Inflammatory macrophage treated with lipopolysaccharide for 4 hours (primary cell): ENCODE data around the gene ZBTB7C.
A peak's percentile ranks its signal among the peaks of the same experiment; 100 is the strongest.
"Not testable (repeated sequence)": the region's sequence is repeated elsewhere in the genome, so short reads cannot be mapped to it uniquely, and the experiment has no call there.

Source experiments
- DNase-seq: peaks from one replicate; pipeline ENCODE4 v3.0.0-alpha.2; 2020

The ZBTB7C gene

DNA sequence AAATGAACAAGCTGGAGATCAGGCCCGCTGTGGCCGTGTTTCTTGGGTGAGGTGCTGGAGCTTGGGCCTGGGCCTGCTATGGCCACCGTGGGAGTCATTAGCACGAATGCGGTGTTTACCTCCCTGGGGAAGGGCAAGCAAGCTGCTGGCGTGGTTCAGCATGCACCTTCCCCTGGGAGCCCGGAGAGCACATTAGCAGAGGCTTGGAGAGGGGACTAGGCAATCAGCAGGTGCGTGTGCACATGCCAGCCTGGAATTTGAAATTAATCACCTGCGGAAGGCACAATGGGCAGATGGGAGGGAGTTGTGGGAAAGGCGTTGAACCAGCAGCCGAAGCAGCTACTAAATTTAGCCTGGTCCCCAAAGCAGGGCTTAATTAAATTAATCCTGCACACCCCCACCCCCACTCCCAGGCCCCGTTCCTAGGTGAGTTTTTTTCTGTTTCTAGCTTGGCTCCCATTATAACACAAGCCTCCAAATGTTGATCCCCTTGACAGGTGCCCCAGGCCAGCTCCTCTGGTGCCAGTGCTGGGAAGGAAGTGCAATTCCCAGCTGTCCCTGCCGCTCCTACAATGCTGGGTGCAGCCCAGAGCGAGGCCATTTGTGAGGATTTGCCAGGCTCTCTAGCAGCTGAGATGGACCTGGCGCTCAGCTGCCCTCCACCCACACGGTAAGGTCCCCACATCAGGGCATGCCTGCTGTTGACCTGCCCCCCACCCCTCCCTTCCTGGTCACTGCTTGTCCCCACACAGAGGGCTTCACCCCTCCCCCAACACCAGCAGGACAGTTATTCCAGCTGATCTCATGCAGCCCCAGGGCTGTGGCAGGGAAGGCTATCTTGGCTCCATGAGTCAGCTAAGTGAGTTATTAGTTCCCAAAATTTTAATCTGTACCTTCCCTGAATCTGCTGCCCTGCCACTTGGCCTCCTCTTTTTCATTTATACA lies 115.0 kb downstream of the ZBTB7C start:
- peak; percentile 23 for DNase-seq

DNA sequence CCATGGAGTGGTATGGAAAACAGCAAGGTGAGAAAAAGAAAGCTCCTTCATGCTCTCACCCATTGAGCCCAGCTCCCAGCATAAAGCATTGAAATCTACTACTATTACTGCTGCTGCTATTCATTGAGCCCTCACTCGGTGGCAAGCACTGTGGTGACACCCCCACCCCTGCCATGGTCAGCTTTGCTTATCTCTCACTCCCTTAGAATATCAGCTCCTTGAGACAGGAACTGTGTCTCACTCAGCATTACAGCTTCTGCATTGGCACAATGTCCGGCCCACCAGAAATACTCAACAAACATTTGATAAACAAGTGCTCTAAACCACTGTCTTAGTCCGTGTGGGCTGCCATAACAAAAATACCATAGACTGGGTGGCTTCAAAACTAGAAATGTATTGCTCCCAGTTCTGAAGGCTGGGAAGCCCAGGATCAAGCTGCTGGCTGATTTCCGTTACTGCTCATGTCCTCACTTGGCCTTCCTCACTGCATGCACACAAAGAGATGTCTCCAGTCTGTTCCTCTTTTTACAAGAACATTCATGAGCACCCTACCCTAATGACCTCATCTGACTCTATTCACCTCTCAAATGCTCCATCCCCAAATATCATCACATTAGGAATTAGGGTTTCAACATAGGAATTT lies 116.3 kb downstream of the ZBTB7C start:
- DNase-seq = peak; percentile 60

- peak; percentile 21 for DNase-seq
Measured at GRCh38 chr18:48292229-48292628, 117.0 kb downstream of the ZBTB7C start.

- no peak for DNase-seq
Measured at GRCh38 chr18:48290162-48290926, 118.8 kb downstream of the ZBTB7C start.

- no peak for DNase-seq
Measured at GRCh38 chr18:48284743-48285142, 124.4 kb downstream of the ZBTB7C start.

- DNase-seq = not testable (repeated sequence)
Measured at GRCh38 chr18:48284011-48284410, 125.2 kb downstream of the ZBTB7C start.

DNA sequence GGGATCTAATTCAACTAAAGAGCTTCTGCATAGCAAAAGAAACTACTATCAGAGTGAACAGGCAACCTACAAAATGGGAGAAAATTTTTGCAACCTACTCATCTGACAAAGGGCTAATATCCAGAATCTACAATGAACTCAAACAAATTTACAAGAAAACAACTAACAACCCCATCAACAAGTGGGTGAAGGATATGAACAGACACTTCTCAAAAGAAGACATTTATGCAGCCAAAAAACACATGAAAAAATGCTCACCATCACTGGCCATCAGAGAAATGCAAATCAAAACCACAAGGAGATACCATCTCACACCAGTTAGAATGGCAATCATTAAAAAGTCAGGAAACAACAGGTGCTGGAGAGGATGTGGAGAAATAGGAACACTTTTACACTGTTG lies 127.7 kb downstream of the ZBTB7C start:
- DNase-seq = not testable (repeated sequence)

GRCh38 chr18:48279312-48279711 lies 129.9 kb downstream of the ZBTB7C start:
- DNase-seq = no peak

GRCh38 chr18:48278081-48278480 lies 131.1 kb downstream of the ZBTB7C start:
- DNase-seq = no peak

- DNase-seq = no peak
Measured at GRCh38 chr18:48274301-48274700, 134.9 kb downstream of the ZBTB7C start.

GRCh38 chr18:48270929-48271328 lies 138.3 kb downstream of the ZBTB7C start:
- DNase-seq = no peak

DNA sequence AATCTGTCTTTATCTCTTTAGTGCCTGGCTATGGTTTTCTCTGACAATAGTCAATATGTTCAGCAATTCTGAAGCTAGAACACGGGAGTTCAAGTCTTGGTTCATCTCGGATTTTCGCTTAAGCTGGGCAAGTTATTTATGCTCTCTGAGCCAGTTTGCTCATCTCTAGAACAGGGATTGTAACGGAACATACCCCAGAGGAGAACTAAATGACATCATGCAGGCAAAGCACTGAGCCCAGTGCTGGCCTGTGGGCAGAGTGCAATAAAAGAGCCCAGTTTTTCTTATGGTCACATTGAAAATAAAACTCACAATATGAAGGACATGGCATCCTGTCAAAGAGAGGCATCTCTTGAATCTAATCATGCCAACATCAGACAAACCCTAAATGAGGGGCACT lies 143.9 kb downstream of the ZBTB7C start:
- DNase-seq = no peak

DNA sequence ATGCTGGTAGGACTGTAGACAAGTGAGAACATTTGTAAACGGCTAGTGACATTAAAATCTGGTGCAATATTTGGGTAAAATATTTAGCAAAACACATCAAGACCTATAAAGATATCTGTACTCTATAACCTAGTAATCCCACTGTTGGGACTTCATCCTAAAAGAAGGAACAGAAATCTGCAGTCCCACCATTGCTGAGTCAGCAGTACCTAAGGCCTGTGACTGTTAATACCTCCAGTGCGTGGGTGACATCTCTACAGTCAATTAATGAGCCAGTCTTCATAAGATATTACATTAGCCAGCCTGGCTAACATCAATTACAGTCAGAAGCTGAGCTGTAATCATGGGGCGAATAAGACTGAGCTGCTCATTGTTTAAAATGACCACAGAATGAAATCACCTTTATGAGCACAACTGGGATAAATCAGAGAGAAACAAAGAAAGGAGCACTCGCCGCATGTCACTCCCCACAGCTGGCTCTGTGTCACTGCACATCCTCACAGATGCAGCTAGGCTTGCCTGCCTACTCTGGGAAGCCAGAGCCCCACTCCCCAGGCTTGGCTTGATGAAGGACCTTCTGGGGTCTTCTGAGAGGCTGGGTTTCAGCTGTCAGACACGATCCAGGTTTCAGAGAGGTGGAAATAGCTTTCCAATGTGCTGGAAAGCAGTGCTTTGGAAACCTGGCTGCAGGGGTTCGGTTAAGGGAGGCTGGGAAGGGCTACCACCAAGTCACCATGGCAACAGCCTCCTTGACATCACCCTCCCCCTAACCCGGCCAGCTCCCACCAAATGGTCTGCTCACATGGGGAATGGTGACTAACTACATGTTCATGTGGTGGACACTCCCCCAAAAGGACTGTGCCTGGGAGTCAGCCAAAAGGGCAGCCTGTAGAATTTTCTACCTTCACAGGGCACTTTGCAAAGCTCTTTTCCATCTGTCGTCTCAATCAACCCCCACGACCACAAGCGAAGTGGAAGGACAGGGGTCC lies 145.0 kb downstream of the ZBTB7C start:
- peak; percentile 7 for DNase-seq

GRCh38 chr18:48263192-48263853 lies 145.9 kb downstream of the ZBTB7C start:
- no peak for DNase-seq

DNA sequence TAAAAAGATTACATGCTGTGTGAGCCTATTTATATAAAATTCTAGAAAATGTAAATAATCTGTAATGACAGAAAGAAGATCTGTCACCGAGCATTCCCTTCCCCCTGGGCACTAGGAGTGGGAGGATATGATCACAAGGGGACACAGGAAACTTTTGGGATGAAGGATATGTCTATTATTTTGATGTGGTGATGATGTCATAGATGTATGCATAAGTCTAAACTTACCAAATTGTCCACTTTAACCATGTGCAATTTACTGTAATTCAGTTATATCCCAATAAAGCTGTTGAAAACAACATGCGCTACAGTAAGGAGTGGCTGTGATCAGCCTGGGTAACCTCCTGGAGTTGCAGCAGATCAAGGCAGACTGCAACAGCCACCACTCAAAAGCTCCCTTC lies 148.9 kb downstream of the ZBTB7C start:
- no peak for DNase-seq

DNA sequence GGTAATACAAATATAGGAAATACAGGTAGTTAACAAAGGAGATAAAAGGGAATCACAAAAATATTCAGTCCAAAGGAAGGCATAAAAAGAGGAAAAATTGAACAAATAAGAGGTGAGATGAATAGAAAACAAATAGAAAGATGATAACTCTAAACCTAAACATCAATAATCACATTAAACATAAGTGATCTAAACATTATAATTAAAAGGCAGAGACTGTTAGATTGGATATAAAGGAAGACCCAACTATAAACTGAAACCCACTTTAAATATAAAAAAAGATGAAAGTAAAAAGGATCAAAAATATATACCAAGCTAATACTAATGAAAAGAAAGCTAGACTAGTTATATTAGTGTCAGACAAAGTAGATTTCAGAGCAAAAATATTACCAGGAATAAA lies 152.3 kb downstream of the ZBTB7C start:
- no peak for DNase-seq

GRCh38 chr18:48254077-48254602 lies 155.0 kb downstream of the ZBTB7C start:
- DNase-seq = no peak

DNA sequence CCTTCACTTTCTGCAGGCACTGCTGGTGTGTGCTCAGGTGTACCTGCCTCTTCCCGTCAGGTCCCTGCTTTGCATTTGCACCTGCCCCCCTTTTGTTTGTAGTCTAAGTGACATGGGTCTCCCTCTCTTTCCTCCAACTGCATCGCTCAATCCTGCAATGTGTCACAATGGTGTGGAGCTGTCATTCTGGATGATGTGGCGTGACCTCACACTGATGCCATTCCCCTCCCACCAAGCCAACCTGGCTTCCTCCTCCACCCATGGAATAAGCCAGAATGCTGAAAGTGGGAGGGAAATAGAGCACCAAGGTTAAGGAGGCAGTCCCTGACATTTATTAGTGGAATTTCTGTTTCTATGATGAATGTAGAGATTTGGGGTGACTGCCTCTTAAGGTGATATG lies 156.7 kb downstream of the ZBTB7C start:
- DNase-seq = no peak

- no peak for DNase-seq
Measured at GRCh38 chr18:48250918-48251317, 158.3 kb downstream of the ZBTB7C start.

GRCh38 chr18:48250362-48250907 lies 158.7 kb downstream of the ZBTB7C start:
- DNase-seq = no peak

DNA sequence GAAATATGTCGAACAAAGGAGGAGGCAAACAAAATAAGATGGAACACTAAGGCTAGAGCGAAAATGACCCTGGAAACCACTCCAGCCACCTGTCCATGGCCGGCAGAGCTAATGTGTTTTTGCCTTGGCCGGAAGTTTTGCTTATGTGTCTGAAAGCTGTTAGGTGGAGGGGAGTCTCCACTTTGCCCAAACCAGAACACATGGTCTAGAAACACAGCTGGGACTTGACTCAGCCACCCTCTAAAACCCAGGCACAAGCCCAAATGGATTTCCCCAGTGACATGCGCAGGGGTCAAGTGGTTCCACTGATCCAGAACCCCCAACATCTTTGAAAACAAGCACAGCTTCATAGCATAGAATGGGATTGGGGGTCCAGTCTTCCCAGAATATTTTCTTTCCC lies 159.3 kb downstream of the ZBTB7C start:
- no peak for DNase-seq
